Skeletal muscle tissue (tissue), 4 donors: ENCODE results near the gene NOS1. TPM values are rescaled to one million over a fixed set of nuclear protein-coding genes. Genes with fewer than 3 reads are reported as not detected.
A peak's percentile ranks its signal among the peaks of the same experiment; 100 is the strongest.
"Not testable (repeated sequence)": the region's sequence is repeated elsewhere in the genome, so short reads cannot be mapped to it uniquely, and the experiment has no call there.

ENCODE experiments used
- H3K27ac ChIP-seq: one replicate; pipeline ENCODE4 v1.7.0; 2013; ENCODE audit warnings: mild to moderate bottlenecking, low read depth, low read length, inconsistent platforms
- H3K27me3 ChIP-seq, 3 donors: one replicate each; pipeline ENCODE4 v1.7.0; 2013; ENCODE audit warnings: low read length in 3 of 3; ENCODE audit not compliant: control insufficient read depth in 3 of 3, insufficient read depth in 3 of 3
- H3K36me3 ChIP-seq, 3 donors: one replicate each; pipeline ENCODE4 v1.7.0; 2013; ENCODE audit warnings: low read length in 3 of 3; ENCODE audit not compliant: control insufficient read depth in 3 of 3, insufficient read depth in 3 of 3
- H3K4me1 ChIP-seq, 3 donors: one replicate each; pipeline ENCODE4 v1.7.0; 2013; ENCODE audit warnings: low read length in 3 of 3, mild to moderate bottlenecking in 3 of 3; ENCODE audit not compliant: control insufficient read depth in 3 of 3, insufficient read depth in 3 of 3
- H3K4me3 ChIP-seq, 3 donors: one replicate each; pipeline ENCODE4 v1.7.0; 2013; ENCODE audit warnings: low read length in 3 of 3
- H3K9ac ChIP-seq, 3 donors: one replicate each; pipeline ENCODE4 v1.7.0; 2013; ENCODE audit warnings: low read length in 3 of 3, mild to moderate bottlenecking in 3 of 3, moderate library complexity in 2 of 3, low read depth in 1 of 3
- H3K9me3 ChIP-seq, 3 donors: one replicate each; pipeline ENCODE4 v1.7.0; 2013; ENCODE audit warnings: low read length in 3 of 3; ENCODE audit not compliant: control insufficient read depth in 3 of 3
- total RNA-seq: library from RNA; depleted of rRNA; stranded (reverse); fragments of >200 nt; gene quantifications from one replicate; pipeline ENCODE4 v1.2.3, GENCODE V29; 2014
- donor health status: Osteomylitis.

Gene NOS1
- total RNA-seq, 1 donor from 2014 or later = 0.52 TPM

- Histone ChIP-seq H3K9ac (no peak overlapping the region), H3K27ac (no peak overlapping the region), H3K4me3 (no peak overlapping the region), H3K27me3 (no peaks in the 10 kb centered on the region), H3K4me1 (peaks cover 0 to under 1% (median 0%) of the 10 kb centered on the region in 3 donors), H3K36me3 (no peaks in the 10 kb centered on the region), H3K9me3 (no peaks in the 10 kb centered on the region)
These were observed 33.1 kb upstream of the NOS1 start for GRCh38 chr12:117394491-117394890.

GRCh38 chr12:117393656-117394055, 32.2 kb upstream of the NOS1 start:
- no peak overlapping the region for H3K4me3 ChIP-seq
- H3K9me3 ChIP-seq = no peaks in the 10 kb centered on the region
- no peak overlapping the region for H3K27ac ChIP-seq
- no peak overlapping the region for H3K9ac ChIP-seq
- H3K27me3 ChIP-seq = no peaks in the 10 kb centered on the region
- no peaks in the 10 kb centered on the region for H3K36me3 ChIP-seq
- peaks cover 0 to 7% (median 0%) of the 10 kb centered on the region in 3 donors for H3K4me1 ChIP-seq

GRCh38 chr12:117390866-117391265, 29.4 kb upstream of the NOS1 start:
- Histone ChIP-seq H3K9me3 (no peaks in the 10 kb centered on the region), H3K4me3 (no peak overlapping the region), H3K4me1 (peaks cover 0 to 14% (median 9%) of the 10 kb centered on the region in 3 donors), H3K27me3 (no peaks in the 10 kb centered on the region), H3K27ac (no peak overlapping the region), H3K36me3 (no peaks in the 10 kb centered on the region), H3K9ac (no peak overlapping the region)

- Histone ChIP-seq H3K4me3 (no peak overlapping the region), H3K27ac (no peak overlapping the region), H3K9ac (peak overlapping the region in 1 of 3 donors; percentile 8), H3K4me1 (peaks cover 0 to 14% (median 9%) of the 10 kb centered on the region in 3 donors), H3K9me3 (no peaks in the 10 kb centered on the region), H3K27me3 (no peaks in the 10 kb centered on the region), H3K36me3 (no peaks in the 10 kb centered on the region)
These were observed 27.6 kb upstream of the NOS1 start for GRCh38 chr12:117388951-117389446.

GRCh38 chr12:117387832-117388231, 26.4 kb upstream of the NOS1 start:
- Histone ChIP-seq H3K36me3 (no peaks in the 10 kb centered on the region), H3K27ac (no peak overlapping the region), H3K4me3 (no peak overlapping the region)

GRCh38 chr12:117384735-117385134, 23.3 kb upstream of the NOS1 start:
- Histone ChIP-seq H3K4me3 (no peak overlapping the region), H3K4me1 (peaks cover 0 to 14% (median 9%) of the 10 kb centered on the region in 3 donors), H3K27ac (no peak overlapping the region), H3K27me3 (no peaks in the 10 kb centered on the region), H3K9ac (no peak overlapping the region), H3K36me3 (no peaks in the 10 kb centered on the region), H3K9me3 (no peaks in the 10 kb centered on the region)

More at GRCh38 chr12:117387832-117388231, 26.4 kb upstream of the NOS1 start:
- Histone ChIP-seq H3K4me1 (peaks cover 0 to 14% (median 9%) of the 10 kb centered on the region in 3 donors), H3K9ac (no peak overlapping the region), H3K27me3 (no peaks in the 10 kb centered on the region), H3K9me3 (no peaks in the 10 kb centered on the region)

GRCh38 chr12:117380083-117380482, 18.7 kb upstream of the NOS1 start:
- no peaks in the 10 kb centered on the region for H3K27me3 ChIP-seq
- H3K9ac ChIP-seq = no peak overlapping the region
- no peaks in the 10 kb centered on the region for H3K9me3 ChIP-seq
- H3K4me3 ChIP-seq = no peak overlapping the region
- H3K36me3 ChIP-seq = no peaks in the 10 kb centered on the region
- H3K4me1 ChIP-seq = no peaks in the 10 kb centered on the region
- H3K27ac ChIP-seq = no peak overlapping the region

- no peak overlapping the region for H3K9ac ChIP-seq
- H3K9me3 ChIP-seq = no peaks in the 10 kb centered on the region
- no peaks in the 10 kb centered on the region for H3K27me3 ChIP-seq
- no peak overlapping the region for H3K27ac ChIP-seq
- H3K4me3 ChIP-seq = no peak overlapping the region
- H3K4me1 ChIP-seq = no peaks in the 10 kb centered on the region
- H3K36me3 ChIP-seq = no peaks in the 10 kb centered on the region
These were observed 16.3 kb upstream of the NOS1 start for GRCh38 chr12:117377758-117378157.

- Histone ChIP-seq H3K4me3 (no peak overlapping the region), H3K4me1 (peaks cover 6 to 7% (median 6%) of the 10 kb centered on the region in 3 donors), H3K9me3 (peaks cover 0 to 2% (median 0%) of the 10 kb centered on the region in 3 donors), H3K27ac (no peak overlapping the region), H3K36me3 (no peaks in the 10 kb centered on the region), H3K9ac (no peak overlapping the region), H3K27me3 (peaks cover 0 to 8% (median 0%) of the 10 kb centered on the region in 3 donors)
These were observed 9.2 kb upstream of the NOS1 start for GRCh38 chr12:117370588-117370987.

GRCh38 chr12:117370000-117370399, 8.6 kb upstream of the NOS1 start:
- not testable (repeated sequence) for H3K36me3 ChIP-seq, H3K4me1 ChIP-seq, H3K27me3 ChIP-seq, H3K9ac ChIP-seq, H3K27ac ChIP-seq, H3K9me3 ChIP-seq, H3K4me3 ChIP-seq
